ENCODE data around the gene BMI1.
"Not testable (repeated sequence)": the region's sequence is repeated elsewhere in the genome, so short reads cannot be mapped to it uniquely, and the experiment has no call there.

BMI1 gene

GRCh38 chr10:22305721-22306120 lies 15.2 kb upstream of the BMI1 start:
- no peaks in the 10 kb centered on the region for H3K27me3 ChIP-seq (ENCODE audit: low read length)
- no peaks in the 10 kb centered on the region for H3F3A ChIP-seq (ENCODE audit: insufficient read depth)
- no peak overlapping the region for H3K9ac ChIP-seq (ENCODE audit: low read length)
- no peak overlapping the region for H3K4me2 ChIP-seq (ENCODE audit: low read depth, low read length, poor library complexity, severe bottlenecking)
- H3K4me3 ChIP-seq (ENCODE audit: insufficient read depth, low read length, poor library complexity, severe bottlenecking): no peak overlapping the region
- H3K9me3 ChIP-seq (ENCODE audit: insufficient read depth, low read length): no peaks in the 10 kb centered on the region
- H3K79me2 ChIP-seq (ENCODE audit: insufficient read depth, low read length): no peaks in the 10 kb centered on the region
- no peaks in the 10 kb centered on the region for H3K36me3 ChIP-seq (ENCODE audit: low read length)
- TF ChIP-seq CTCF (IDR thresholded peaks at IDR 0.05; ENCODE audit: insufficient read depth, low read length, poor library complexity, severe bottlenecking): no peak
- H2AFZ ChIP-seq (ENCODE audit: low read depth, low read length, severe bottlenecking): no peak overlapping the region
- H4K20me1 ChIP-seq (ENCODE audit: low read depth, low read length): no peaks in the 10 kb centered on the region
- H3K9me2 ChIP-seq (replicated peaks; ENCODE audit: insufficient read depth, low read length): no peaks in the 10 kb centered on the region
- no peak overlapping the region for H3K27ac ChIP-seq (ENCODE audit: low read depth, low read length)

- no peak overlapping the region for H3K4me3 ChIP-seq (ENCODE audit: insufficient read depth, low read length, poor library complexity, severe bottlenecking)
- no peak overlapping the region for H3K27ac ChIP-seq (ENCODE audit: low read depth, low read length)
- H3K9me2 ChIP-seq (replicated peaks; ENCODE audit: insufficient read depth, low read length): no peaks in the 10 kb centered on the region
- H3K9me3 ChIP-seq (ENCODE audit: insufficient read depth, low read length): no peaks in the 10 kb centered on the region
- H3K4me2 ChIP-seq (ENCODE audit: low read depth, low read length, poor library complexity, severe bottlenecking): no peak overlapping the region
- TF ChIP-seq CTCF (IDR thresholded peaks at IDR 0.05; ENCODE audit: insufficient read depth, low read length, poor library complexity, severe bottlenecking): no peak
- TF ChIP-seq EZH2phosphoT487 (conservative IDR thresholded peaks at IDR 0.05; ENCODE audit: low read length): no peak
- H3K79me2 ChIP-seq (ENCODE audit: insufficient read depth, low read length): no peaks in the 10 kb centered on the region
- H3K36me3 ChIP-seq (ENCODE audit: low read length): no peaks in the 10 kb centered on the region
- no peaks in the 10 kb centered on the region for H3F3A ChIP-seq (ENCODE audit: insufficient read depth)
- no peaks in the 10 kb centered on the region for H4K20me1 ChIP-seq (ENCODE audit: low read depth, low read length)
- no peaks in the 10 kb centered on the region for H3K27me3 ChIP-seq (ENCODE audit: low read length)
- H3K9ac ChIP-seq (ENCODE audit: low read length): no peak overlapping the region
- H2AFZ ChIP-seq (ENCODE audit: low read depth, low read length, severe bottlenecking): no peak overlapping the region
Measured at GRCh38 chr10:22308390-22308789, 12.5 kb upstream of the BMI1 start.

- Histone ChIP-seq H3K4me2 (ENCODE audit: low read depth, low read length, poor library complexity, severe bottlenecking) (no peak overlapping the region), H3K9ac (ENCODE audit: low read length) (no peak overlapping the region), H3K9me2 (replicated peaks; ENCODE audit: insufficient read depth, low read length) (no peaks in the 10 kb centered on the region), H3K4me3 (ENCODE audit: insufficient read depth, low read length, poor library complexity, severe bottlenecking) (no peak overlapping the region), H3F3A (ENCODE audit: insufficient read depth) (no peaks in the 10 kb centered on the region), H3K79me2 (ENCODE audit: insufficient read depth, low read length) (no peaks in the 10 kb centered on the region), H2AFZ (ENCODE audit: low read depth, low read length, severe bottlenecking) (no peak overlapping the region), H4K20me1 (ENCODE audit: low read depth, low read length) (no peaks in the 10 kb centered on the region), H3K27me3 (ENCODE audit: low read length) (no peaks in the 10 kb centered on the region), H3K27ac (ENCODE audit: low read depth, low read length) (no peak overlapping the region), H3K9me3 (ENCODE audit: insufficient read depth, low read length) (no peaks in the 10 kb centered on the region), H3K36me3 (ENCODE audit: low read length) (no peaks in the 10 kb centered on the region)
- TF ChIP-seq EZH2phosphoT487 (conservative IDR thresholded peaks at IDR 0.05; ENCODE audit: low read length) (no peak), CTCF (IDR thresholded peaks at IDR 0.05; ENCODE audit: insufficient read depth, low read length, poor library complexity, severe bottlenecking) (no peak)
Measured at GRCh38 chr10:22309180-22310000, 11.5 kb upstream of the BMI1 start.

- not testable (repeated sequence) for H4K20me1 ChIP-seq (ENCODE audit: low read depth, low read length); H3F3A ChIP-seq (ENCODE audit: insufficient read depth); H3K4me2 ChIP-seq (ENCODE audit: low read depth, low read length, poor library complexity, severe bottlenecking); H3K9me2 ChIP-seq (replicated peaks; ENCODE audit: insufficient read depth, low read length); H3K9ac ChIP-seq (ENCODE audit: low read length); H3K27me3 ChIP-seq (ENCODE audit: low read length); H3K4me3 ChIP-seq (ENCODE audit: insufficient read depth, low read length, poor library complexity, severe bottlenecking); H3K36me3 ChIP-seq (ENCODE audit: low read length); H3K9me3 ChIP-seq (ENCODE audit: insufficient read depth, low read length); H3K79me2 ChIP-seq (ENCODE audit: insufficient read depth, low read length); H3K27ac ChIP-seq (ENCODE audit: low read depth, low read length); H2AFZ ChIP-seq (ENCODE audit: low read depth, low read length, severe bottlenecking)
Measured at GRCh38 chr10:22310012-22310411, 10.9 kb upstream of the BMI1 start.
